ENCODE results near the gene APOBEC3C. TPM values are rescaled to one million over a fixed set of nuclear protein-coding genes. Genes with fewer than 3 reads are reported as not detected.
"Not testable (repeated sequence)": the region's sequence is repeated elsewhere in the genome, so short reads cannot be mapped to it uniquely, and the experiment has no call there.

Gene APOBEC3C
- polyA plus RNA-seq, 1 of the 3 experiments (the other 2 are of a cell fraction), result 11.7 TPM

- no peak for TF ChIP-seq NFIC (IDR thresholded peaks at IDR 0.05; ENCODE audit: borderline replicate concordance)
- no peak for TF ChIP-seq RFX5 (IDR thresholded peaks at IDR 0.05; ENCODE audit: low read length)
- TF ChIP-seq, protein P1, sequence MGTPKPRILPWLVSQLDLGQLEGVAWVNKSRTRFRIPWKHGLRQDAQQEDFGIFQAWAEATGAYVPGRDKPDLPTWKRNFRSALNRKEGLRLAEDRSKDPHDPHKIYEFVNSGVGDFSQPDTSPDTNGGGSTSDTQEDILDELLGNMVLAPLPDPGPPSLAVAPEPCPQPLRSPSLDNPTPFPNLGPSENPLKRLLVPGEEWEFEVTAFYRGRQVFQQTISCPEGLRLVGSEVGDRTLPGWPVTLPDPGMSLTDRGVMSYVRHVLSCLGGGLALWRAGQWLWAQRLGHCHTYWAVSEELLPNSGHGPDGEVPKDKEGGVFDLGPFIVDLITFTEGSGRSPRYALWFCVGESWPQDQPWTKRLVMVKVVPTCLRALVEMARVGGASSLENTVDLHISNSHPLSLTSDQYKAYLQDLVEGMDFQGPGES (IDR thresholded peaks at IDR 0.05; ENCODE audit: low read depth, low read length), result no peak
- TF ChIP-seq, protein P2, sequence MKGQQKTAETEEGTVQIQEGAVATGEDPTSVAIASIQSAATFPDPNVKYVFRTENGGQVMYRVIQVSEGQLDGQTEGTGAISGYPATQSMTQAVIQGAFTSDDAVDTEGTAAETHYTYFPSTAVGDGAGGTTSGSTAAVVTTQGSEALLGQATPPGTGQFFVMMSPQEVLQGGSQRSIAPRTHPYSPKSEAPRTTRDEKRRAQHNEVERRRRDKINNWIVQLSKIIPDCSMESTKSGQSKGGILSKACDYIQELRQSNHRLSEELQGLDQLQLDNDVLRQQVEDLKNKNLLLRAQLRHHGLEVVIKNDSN (IDR thresholded peaks at IDR 0.05; ENCODE audit: borderline replicate concordance, low read depth), result no peak
- no peak for TF ChIP-seq EP300 (IDR thresholded peaks at IDR 0.05; ENCODE audit: borderline replicate concordance in 1 of 2, low read depth in 1 of 2, low read length in 1 of 2)
- no peak for TF ChIP-seq CHD2 (IDR thresholded peaks at IDR 0.05; ENCODE audit: low read length, partially characterized antibody)
These were observed 41.6 kb downstream of the APOBEC3C start (continued) for GRCh38 chr22:39055658-39056057.

DNA sequence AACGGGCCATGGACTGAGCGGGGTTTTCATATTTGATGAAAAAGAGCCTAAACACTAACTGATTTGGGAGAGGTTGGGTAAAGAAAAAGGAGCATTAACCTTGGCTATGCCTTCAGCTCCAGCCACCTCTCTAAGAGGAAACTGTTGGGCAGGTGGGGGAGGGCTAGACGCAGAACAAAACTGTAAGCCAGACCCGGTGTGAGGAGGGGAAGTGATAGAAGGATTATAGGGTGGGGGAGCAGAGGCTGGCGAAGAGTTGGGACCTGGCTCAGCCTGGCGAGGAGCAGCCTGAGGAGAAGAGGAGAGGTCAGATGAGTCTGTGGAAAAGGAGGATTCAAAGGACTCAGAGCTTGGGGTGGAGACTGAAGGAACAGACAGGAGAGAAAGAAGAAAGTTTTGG, 47.2 kb downstream of the APOBEC3C start:
- H4K20me1 ChIP-seq (ENCODE audit: insufficient read depth); H3K4me2 ChIP-seq; H3K79me2 ChIP-seq (ENCODE audit: insufficient read depth); H2AFZ ChIP-seq (ENCODE audit: low read depth); H3K9me3 ChIP-seq; H3K36me3 ChIP-seq (replicated peaks in 1 of 2; ENCODE audit: control insufficient read depth in 1 of 2, insufficient read depth in 2 of 2, low read length in 1 of 2); H3K4me1 ChIP-seq (ENCODE audit: control insufficient read depth in 1 of 2, insufficient read depth in 2 of 2, low read depth in 1 of 2, low read length in 1 of 2); H3K27ac ChIP-seq (ENCODE audit: low read depth in 2 of 2, low read length in 1 of 2); POLR2A ChIA-PET; CTCF ChIA-PET; DNase-seq; H3K27me3 ChIP-seq (ENCODE audit: insufficient read depth); H3K9me2 ChIP-seq; H3F3A ChIP-seq (replicated peaks; ENCODE audit: insufficient read depth); H3K9ac ChIP-seq; H3K4me3 ChIP-seq (ENCODE audit: low read depth in 2 of 2, low read length in 1 of 2): not testable (repeated sequence)
- 32% methylated on average over 6 of the region's 6 CpGs for WGBS (ENCODE audit: low lambda C conversion rate)

- H3K9me2 ChIP-seq; H2AFZ ChIP-seq (ENCODE audit: low read depth); H3K27ac ChIP-seq (ENCODE audit: low read depth in 2 of 2, low read length in 1 of 2); H3K9ac ChIP-seq; H4K20me1 ChIP-seq (ENCODE audit: insufficient read depth); DNase-seq; H3K4me3 ChIP-seq (ENCODE audit: low read depth in 2 of 2, low read length in 1 of 2); H3K9me3 ChIP-seq; H3K27me3 ChIP-seq (ENCODE audit: insufficient read depth); H3K79me2 ChIP-seq (ENCODE audit: insufficient read depth); CTCF ChIA-PET; H3K4me2 ChIP-seq; POLR2A ChIA-PET; H3K4me1 ChIP-seq (ENCODE audit: control insufficient read depth in 1 of 2, insufficient read depth in 2 of 2, low read depth in 1 of 2, low read length in 1 of 2); H3F3A ChIP-seq (replicated peaks; ENCODE audit: insufficient read depth); H3K36me3 ChIP-seq (replicated peaks in 1 of 2; ENCODE audit: control insufficient read depth in 1 of 2, insufficient read depth in 2 of 2, low read length in 1 of 2): not testable (repeated sequence)
- WGBS (ENCODE audit: low lambda C conversion rate), result 65% methylated on average over 5 of the region's 10 CpGs
These were observed 47.9 kb downstream of the APOBEC3C start for GRCh38 chr22:39061951-39062350.

DNA sequence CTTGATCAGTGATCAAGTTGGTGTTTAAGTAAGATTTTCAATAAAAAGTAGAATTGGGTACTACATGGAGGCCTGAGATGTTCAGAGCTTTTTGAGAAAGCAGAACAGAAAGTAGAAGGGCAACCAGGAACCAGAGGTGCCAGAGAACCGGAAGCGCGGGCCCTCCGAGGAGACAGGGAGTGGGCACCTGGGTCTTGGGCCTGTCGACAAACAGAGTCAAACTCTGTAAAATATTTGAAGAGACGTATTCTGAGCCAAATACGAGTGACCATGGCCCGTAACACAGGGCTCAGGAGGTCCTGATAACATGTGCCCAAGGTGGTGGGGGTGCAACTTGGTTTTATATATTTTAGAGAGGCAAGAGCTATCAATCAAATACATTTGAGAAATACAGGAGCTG, 49.8 kb downstream of the APOBEC3C start:
- H3K9me3 ChIP-seq; H3K9me2 ChIP-seq; H3K27ac ChIP-seq (ENCODE audit: low read depth in 2 of 2, low read length in 1 of 2); H3K9ac ChIP-seq; H3K4me3 ChIP-seq (ENCODE audit: low read depth in 2 of 2, low read length in 1 of 2); H3F3A ChIP-seq (replicated peaks; ENCODE audit: insufficient read depth); H4K20me1 ChIP-seq (ENCODE audit: insufficient read depth); H3K4me1 ChIP-seq (ENCODE audit: control insufficient read depth in 1 of 2, insufficient read depth in 2 of 2, low read depth in 1 of 2, low read length in 1 of 2); H3K79me2 ChIP-seq (ENCODE audit: insufficient read depth); H3K36me3 ChIP-seq (replicated peaks in 1 of 2; ENCODE audit: control insufficient read depth in 1 of 2, insufficient read depth in 2 of 2, low read length in 1 of 2); H3K4me2 ChIP-seq; CTCF ChIA-PET; H2AFZ ChIP-seq (ENCODE audit: low read depth); H3K27me3 ChIP-seq (ENCODE audit: insufficient read depth); POLR2A ChIA-PET; DNase-seq: not testable (repeated sequence)
- WGBS (ENCODE audit: low lambda C conversion rate), result 72% methylated on average over 8 of the region's 8 CpGs

DNA sequence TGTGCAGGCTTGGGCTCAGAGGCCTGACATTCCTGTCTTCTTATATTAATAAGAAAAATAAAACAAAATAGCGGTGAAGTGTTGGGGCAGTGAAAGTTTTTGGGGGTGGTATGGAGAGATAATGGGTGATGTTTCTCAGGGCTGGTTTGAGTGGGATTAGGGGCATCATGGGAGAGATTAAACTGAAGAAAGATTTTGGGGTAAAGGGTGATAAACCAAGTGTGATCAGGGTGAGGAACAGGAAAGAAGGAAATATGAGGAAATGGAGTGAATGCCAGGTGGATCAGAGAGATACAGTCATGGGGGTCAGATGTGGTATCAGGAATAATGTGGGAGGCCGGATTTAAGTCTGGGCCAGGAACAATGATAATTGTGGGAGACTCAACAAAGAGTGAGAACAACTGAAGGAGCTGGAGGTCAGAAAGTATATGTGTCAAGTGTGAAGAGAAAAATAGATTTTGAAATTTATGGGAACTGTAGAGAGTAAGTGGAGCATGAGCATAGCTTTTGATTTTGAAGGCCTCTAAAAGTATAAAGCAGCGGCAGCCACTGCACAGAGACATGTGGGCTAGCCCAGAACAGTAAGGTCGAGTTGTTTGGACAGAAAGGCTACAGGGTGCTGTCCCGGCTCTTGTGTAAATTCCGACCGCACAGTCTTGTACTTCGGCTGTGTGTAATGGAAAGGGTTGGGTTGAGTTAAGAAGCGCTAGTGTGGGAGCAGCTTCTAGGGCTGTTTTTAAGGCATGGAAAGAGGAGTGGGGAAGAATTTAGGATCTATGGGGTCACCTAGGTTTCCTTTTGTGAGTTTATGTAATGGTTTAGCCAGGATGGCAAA, 52.6 kb downstream of the APOBEC3C start:
- H3K9me3 ChIP-seq; DNase-seq; H3K27me3 ChIP-seq (ENCODE audit: insufficient read depth); H3K36me3 ChIP-seq (replicated peaks in 1 of 2; ENCODE audit: control insufficient read depth in 1 of 2, insufficient read depth in 2 of 2, low read length in 1 of 2); POLR2A ChIA-PET; H3K4me3 ChIP-seq (ENCODE audit: low read depth in 2 of 2, low read length in 1 of 2); H4K20me1 ChIP-seq (ENCODE audit: insufficient read depth); H2AFZ ChIP-seq (ENCODE audit: low read depth); H3F3A ChIP-seq (replicated peaks; ENCODE audit: insufficient read depth); H3K79me2 ChIP-seq (ENCODE audit: insufficient read depth); H3K4me1 ChIP-seq (ENCODE audit: control insufficient read depth in 1 of 2, insufficient read depth in 2 of 2, low read depth in 1 of 2, low read length in 1 of 2); H3K9me2 ChIP-seq; H3K27ac ChIP-seq (ENCODE audit: low read depth in 2 of 2, low read length in 1 of 2); H3K9ac ChIP-seq; H3K4me2 ChIP-seq; CTCF ChIA-PET: not testable (repeated sequence)
- WGBS (ENCODE audit: low lambda C conversion rate), result 81% methylated on average over 9 of the region's 9 CpGs
